HG03342 (cell line): ENCODE results near the gene SMARCC2.
A peak's percentile ranks its signal among the peaks of the same experiment; 100 is the strongest.

ENCODE experiments used
- ATAC-seq: cut with Tn5 transposase; IDR thresholded peaks from one replicate; pipeline ENCODE4 v1.9.1; 2021; ENCODE audit warnings: mild to moderate bottlenecking, moderate library complexity; ENCODE audit not compliant: unreplicated experiment

Gene SMARCC2

GRCh38 chr12:56152756-56153677 is 36.3 kb downstream of the SMARCC2 start:
- no peak for ATAC-seq

DNA sequence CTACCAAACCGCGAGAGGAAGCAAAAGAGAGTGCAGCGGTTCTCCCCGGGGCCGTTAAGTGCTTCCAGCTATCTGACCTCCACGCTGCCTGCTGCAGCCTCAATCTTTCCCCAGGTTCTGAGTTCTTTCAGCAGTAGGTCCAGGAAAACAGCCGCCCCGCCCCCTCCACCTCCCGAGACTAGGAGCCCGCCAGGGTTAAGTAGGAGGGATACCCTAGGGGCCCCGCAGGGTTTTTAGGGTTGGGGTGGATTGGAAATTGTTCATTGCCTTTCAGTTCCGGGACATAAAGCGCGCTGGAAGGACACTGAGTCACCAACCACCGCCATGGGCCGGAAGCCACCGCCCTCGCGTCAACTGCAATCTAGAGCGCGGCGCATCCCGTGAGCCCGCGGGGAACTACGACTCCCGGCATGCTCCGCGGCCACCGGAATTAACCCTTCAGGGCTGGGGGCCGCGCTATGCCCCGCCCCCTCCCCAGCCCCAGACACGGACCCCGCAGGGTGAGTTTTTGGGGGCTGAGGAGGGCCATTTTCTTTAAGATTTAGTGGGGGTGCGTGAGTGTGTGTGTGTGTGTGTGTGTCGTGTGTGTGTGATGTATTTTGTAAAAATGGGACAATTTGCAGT is 37.0 kb downstream of the SMARCC2 start, which contains the start of gene MYL6B:
Gene MYL6B (plus strand): TSS at position 456 of the 624 bp plus-strand sequence. CDS start 1,332 bp downstream, outside the sequence.
- ATAC-seq, result peak; percentile 86

DNA sequence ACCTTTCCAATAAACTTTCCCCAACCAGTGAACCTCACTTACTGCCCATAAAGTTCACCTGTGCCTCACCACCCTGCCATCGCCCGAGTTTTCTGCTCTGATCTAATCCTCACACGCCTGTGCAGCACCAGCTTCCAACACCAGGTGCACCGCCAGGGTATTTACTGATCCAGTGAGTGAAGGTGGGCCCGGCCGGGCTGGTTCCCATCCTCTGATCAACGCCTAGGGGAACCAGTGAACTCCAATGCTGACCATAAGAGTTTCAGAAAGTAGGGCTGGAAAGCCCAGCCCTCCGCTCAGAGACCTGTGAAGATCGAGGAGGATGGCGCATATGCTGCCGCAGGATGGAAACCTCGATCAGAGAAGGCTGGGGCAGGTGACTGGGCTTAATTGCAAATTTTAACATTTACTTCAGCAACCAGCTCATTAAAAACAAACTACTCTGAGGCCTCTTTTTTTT is 37.6 kb downstream of the SMARCC2 start:
- peak; percentile 54 for ATAC-seq

GRCh38 chr12:56150563-56150962 is 38.7 kb downstream of the SMARCC2 start:
- no peak for ATAC-seq

DNA sequence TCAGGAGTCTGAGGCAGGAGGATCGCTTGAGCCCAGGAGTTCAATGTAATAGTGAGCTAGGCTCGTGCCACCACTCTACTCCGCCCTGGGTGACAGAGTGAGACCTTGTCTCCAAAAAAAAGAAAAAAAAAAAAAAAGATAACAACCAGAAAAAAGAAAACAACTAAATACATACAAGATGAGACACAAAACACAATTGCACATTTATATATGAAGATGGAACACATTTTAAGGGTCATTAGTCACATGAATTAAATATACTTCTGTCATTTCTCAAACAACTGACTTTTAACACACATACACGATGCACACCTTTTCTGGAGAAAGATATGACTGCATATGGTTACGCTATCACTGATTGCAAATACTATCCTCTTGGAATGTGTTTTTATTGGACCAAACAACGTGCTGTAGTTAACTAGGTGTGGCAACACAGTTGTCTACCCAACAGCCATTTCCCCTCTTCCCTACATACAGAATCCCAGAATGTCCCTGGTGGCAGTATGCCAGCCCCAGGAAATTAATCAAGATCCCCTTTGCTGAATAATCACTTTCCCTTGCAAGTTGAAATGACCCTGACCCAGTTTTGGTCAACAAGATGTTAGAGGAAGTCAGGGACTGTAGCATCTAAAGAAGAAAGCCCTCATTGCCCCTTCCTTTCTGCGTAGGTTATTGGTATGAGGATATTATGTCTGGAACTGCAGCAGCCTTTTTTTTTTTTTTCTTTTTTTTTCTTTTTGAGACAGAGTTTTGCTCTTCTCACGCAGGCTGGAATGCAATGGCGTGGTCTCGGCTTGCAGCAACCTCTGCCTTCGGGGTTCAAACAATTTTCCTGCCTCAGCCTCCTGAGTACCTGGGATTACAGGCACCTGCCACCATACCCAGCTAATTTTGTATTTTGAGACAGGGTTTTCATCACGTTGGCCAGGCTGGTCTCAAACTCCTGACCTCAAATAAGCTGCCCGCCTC is 42.5 kb downstream of the SMARCC2 start:
- no peak for ATAC-seq

GRCh38 chr12:56145217-56145616 is 44.1 kb downstream of the SMARCC2 start:
- ATAC-seq, result no peak

DNA sequence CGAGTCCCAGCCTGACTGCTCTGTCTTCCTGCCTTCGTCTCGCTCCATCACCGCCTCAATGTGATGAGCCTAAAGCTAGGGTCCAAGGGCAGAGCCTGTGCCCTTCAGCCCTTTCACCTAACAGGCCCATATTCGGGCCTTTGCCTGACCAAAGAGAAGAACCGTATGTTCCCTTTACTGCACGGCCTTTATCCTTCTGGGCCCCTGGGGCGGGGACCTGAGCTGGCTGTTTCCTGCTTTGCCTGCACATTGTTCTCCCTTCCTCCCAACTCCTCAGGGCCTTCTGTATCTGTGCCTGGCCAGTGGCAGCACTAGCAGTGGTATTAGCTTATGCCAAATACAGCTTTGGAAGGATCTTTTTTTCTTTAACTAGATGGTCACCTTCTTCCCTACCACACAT is 45.4 kb downstream of the SMARCC2 start:
- no peak for ATAC-seq

DNA sequence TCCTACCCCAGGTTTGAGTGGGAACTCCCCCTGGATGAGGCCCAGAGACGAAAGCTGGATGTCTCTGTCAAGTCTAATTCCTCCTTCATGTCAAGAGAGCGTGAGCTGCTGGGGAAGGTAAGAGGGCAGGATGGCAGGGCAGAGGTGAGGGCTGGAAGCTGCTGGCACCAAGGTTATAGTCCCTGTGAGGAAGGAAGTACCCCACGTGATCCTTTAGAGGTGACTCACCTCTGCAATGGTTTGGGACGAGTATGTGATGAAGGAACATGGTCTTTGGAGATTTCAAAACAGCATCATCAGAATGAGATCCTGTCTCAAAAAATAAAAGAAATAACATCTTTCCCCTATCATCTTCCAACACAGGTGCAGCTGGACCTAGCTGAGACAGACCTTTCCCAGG is 46.1 kb downstream of the SMARCC2 start:
- no peak for ATAC-seq

GRCh38 chr12:56141946-56142784 is 47.1 kb downstream of the SMARCC2 start:
- no peak for ATAC-seq

GRCh38 chr12:56137853-56138571 is 51.3 kb downstream of the SMARCC2 start:
- no peak for ATAC-seq

- ATAC-seq, result no peak
Observed at GRCh38 chr12:56134897-56135296, 54.4 kb downstream of the SMARCC2 start.

DNA sequence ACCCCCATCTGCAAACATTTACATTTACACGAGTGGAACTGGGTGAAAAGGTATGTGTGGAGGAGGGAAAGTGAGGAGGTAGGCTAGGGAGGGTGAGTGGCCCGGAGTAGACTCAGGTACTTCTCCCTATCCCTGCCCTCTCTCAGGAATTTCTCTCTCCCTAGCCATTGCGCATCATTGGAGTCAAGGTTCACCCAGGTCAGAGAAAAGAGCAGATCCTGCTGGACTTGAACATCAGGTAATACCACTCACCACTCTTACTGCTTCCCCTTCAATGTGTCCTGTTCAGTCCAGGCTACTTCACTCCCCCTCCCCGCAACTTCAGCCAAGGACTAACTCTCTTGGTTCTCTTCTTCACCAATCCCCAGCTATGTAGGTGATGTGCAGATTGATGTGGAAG is 58.4 kb downstream of the SMARCC2 start:
- ATAC-seq, result no peak

GRCh38 chr12:56129942-56130495 is 59.3 kb downstream of the SMARCC2 start:
- no peak for ATAC-seq

GRCh38 chr12:56129206-56129941 is 59.9 kb downstream of the SMARCC2 start:
- no peak for ATAC-seq

GRCh38 chr12:56128670-56129205 is 60.5 kb downstream of the SMARCC2 start:
- no peak for ATAC-seq

GRCh38 chr12:56127888-56128669 is 61.2 kb downstream of the SMARCC2 start, which contains the start of gene ESYT1:
Gene ESYT1, plus strand, starts transcription at chr12:56128267. Its CDS starts 53 bp downstream, at chr12:56128320.
- peak; percentile 87 for ATAC-seq

DNA sequence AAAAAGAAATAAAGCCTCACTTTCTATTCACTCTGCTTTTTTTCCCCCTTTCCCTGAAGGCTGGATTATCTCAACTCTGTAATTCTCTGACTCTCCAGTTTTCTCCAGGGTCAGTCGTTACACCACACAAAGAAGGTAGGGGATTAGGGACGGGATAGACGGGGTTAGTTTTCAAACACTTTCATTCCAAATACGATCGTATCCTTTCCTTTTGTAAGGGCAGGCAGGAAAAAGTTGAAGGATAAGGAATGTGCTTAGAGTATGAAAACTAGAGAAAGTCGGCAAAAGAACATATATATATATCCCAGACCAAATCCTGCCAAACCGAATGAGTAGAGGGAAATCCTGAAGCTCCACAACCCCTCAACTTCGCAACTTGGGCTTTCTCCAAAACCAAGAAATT is 61.8 kb downstream of the SMARCC2 start:
- no peak for ATAC-seq
